Liver (tissue), 9 donors: ENCODE results near the gene GJB5. TPM values are rescaled to one million over a fixed set of nuclear protein-coding genes. Genes with fewer than 3 reads are reported as not detected.
"Not testable (repeated sequence)": the region's sequence is repeated elsewhere in the genome, so short reads cannot be mapped to it uniquely, and the experiment has no call there.

ENCODE experiments used
- DNase-seq: peaks from one replicate; pipeline ENCODE4 v3.0.0-alpha.2; 2017; ENCODE audit warnings: low spot score
- H3K27ac ChIP-seq, 2 donors: one replicate each; pipeline ENCODE4 v1.7.0; 2013; ENCODE audit warnings: inconsistent platforms in 2 of 2, low read length in 2 of 2, control low read depth in 1 of 2, low read depth in 1 of 2, mild to moderate bottlenecking in 1 of 2
- H3K27me3 ChIP-seq, 4 donors: one replicate each; pipeline versions ENCODE4 v1.6.1 to v1.7.0; 2013; ENCODE audit warnings: low read length in 3 of 4, inconsistent platforms in 1 of 4, mild to moderate bottlenecking in 1 of 4, moderate library complexity in 1 of 4; ENCODE audit not compliant: control insufficient read depth in 4 of 4, insufficient read depth in 4 of 4
- H3K36me3 ChIP-seq, 4 donors: one replicate each; pipeline versions ENCODE4 v1.6.1 to v1.7.0; 2013; ENCODE audit warnings: low read length in 3 of 4, mild to moderate bottlenecking in 3 of 4, low read depth in 1 of 4, moderate library complexity in 1 of 4; ENCODE audit not compliant: control insufficient read depth in 4 of 4, insufficient read depth in 3 of 4
- H3K4me1 ChIP-seq, 4 donors: one replicate each; pipeline versions ENCODE4 v1.6.1 to v1.7.0; 2013; ENCODE audit warnings: low read length in 3 of 4, mild to moderate bottlenecking in 3 of 4, moderate library complexity in 1 of 4; ENCODE audit not compliant: control insufficient read depth in 4 of 4, insufficient read depth in 4 of 4
- H3K4me3 ChIP-seq, 3 donors: one replicate each; pipeline versions ENCODE4 v1.6.1 to v1.7.0; 2013; ENCODE audit warnings: low read length in 3 of 3, control low read depth in 1 of 3, low read depth in 1 of 3, mild to moderate bottlenecking in 1 of 3
- H3K9ac ChIP-seq, 2 donors: one replicate each; pipeline ENCODE4 v1.7.0; 2013; ENCODE audit warnings: low read length in 2 of 2, mild to moderate bottlenecking in 2 of 2, moderate library complexity in 2 of 2, control low read depth in 1 of 2, low read depth in 1 of 2
- H3K9me3 ChIP-seq, 4 donors: one replicate each; pipeline versions ENCODE4 v1.6.1 to v1.7.0; 2013; ENCODE audit warnings: low read length in 3 of 4; ENCODE audit not compliant: control insufficient read depth in 4 of 4
- ATF3 ChIP-seq: IDR thresholded peaks from 2 replicates; pipeline ENCODE4 v1.6.1; 2016; ENCODE audit warnings: antibody characterized with exemption
- CTCF ChIP-seq: fragments of 150-350 bp; IDR thresholded peaks from 2 replicates; pipeline ENCODE4 v1.5.1; 2017; ENCODE audit warnings: improper control_type of control experiment, low read depth, low read length; ENCODE audit not compliant: missing input control
- EGR1 ChIP-seq, 2 donors: IDR thresholded peaks; 2 replicates each; pipeline ENCODE4 v1.6.1; 2016 to 2018; ENCODE audit warnings: antibody characterized with exemption in 2 of 2, low read depth in 2 of 2
- FOXA2 ChIP-seq: IDR thresholded peaks from 2 replicates; pipeline ENCODE4 v1.6.1; 2016; ENCODE audit warnings: antibody characterized with exemption
- GABPA ChIP-seq, 2 donors: IDR thresholded peaks in 1 of 2; conservative IDR thresholded peaks in 1 of 2; 2 replicates each; pipeline ENCODE4 v1.6.1; 2016; ENCODE audit warnings: antibody characterized with exemption in 2 of 2, mild to moderate bottlenecking in 1 of 2, moderate library complexity in 1 of 2
- HNF4A ChIP-seq, 2 donors: conservative IDR thresholded peaks; 2 replicates each; pipeline ENCODE4 v1.6.1; 2016; ENCODE audit warnings: antibody characterized with exemption in 2 of 2, mild to moderate bottlenecking in 2 of 2
- HNF4G ChIP-seq: IDR thresholded peaks from 2 replicates; pipeline ENCODE4 v1.6.1; 2016; ENCODE audit warnings: antibody characterized with exemption
- JUND ChIP-seq, 2 donors: IDR thresholded peaks; 2 replicates each; pipeline ENCODE4 v1.6.1; 2016; ENCODE audit warnings: antibody characterized with exemption in 2 of 2
- RAD21 ChIP-seq, 2 donors: IDR thresholded peaks; 2 replicates each; pipeline ENCODE4 v1.6.1; 2016; ENCODE audit warnings: antibody characterized with exemption in 2 of 2, mild to moderate bottlenecking in 2 of 2
- RXRA ChIP-seq, 2 donors: IDR thresholded peaks; 2 replicates each; pipeline ENCODE4 v1.6.1; 2017 to 2018; ENCODE audit warnings: antibody characterized with exemption in 2 of 2, mild to moderate bottlenecking in 1 of 2
- TAF1 ChIP-seq: conservative IDR thresholded peaks from 2 replicates; pipeline ENCODE4 v1.6.1; 2016; ENCODE audit warnings: antibody characterized with exemption, mild to moderate bottlenecking
- YY1 ChIP-seq: IDR thresholded peaks from 2 replicates; pipeline ENCODE4 v1.6.1; 2016; ENCODE audit warnings: antibody characterized with exemption, mild to moderate bottlenecking
- WGBS: extraction: QIAGEN DNeasy Blood & Tissue Kit; methylation state at CpG from one replicate; pipeline ENCODE4 v1.1.7; 2013; 5-methylcytosine and 5-hydroxymethylcytosine counted together
- polyA plus RNA-seq, 2 donors: library from polyadenylated mRNA; stranded (reverse) in 1 of 2; unstranded in 1 of 2; fragments of 200-250 nt in 1 of 2; fragments of >200 nt in 1 of 2; fragmentation: Nextera tagmentation in 1 of 2; extraction: Ambion mirVana in 1 of 2; gene quantifications; one replicate each; pipeline versions ENCODE4 v1.2.1 to v1.2.3, GENCODE V29; 2013 to 2015
- total RNA-seq, 2 donors: library from RNA; depleted of rRNA; stranded (reverse); fragments of >200 nt; gene quantifications; one replicate each; pipeline ENCODE4 v1.2.3, GENCODE V29; 2014
- TF ChIP-seq, protein P1 (sequence below): IDR thresholded peaks from 2 replicates; pipeline ENCODE4 v1.6.1; 2016; ENCODE audit warnings: antibody characterized with exemption
- TF ChIP-seq, protein P2 (sequence below): IDR thresholded peaks from 2 replicates; pipeline ENCODE4 v1.6.1; 2016; ENCODE audit warnings: antibody characterized with exemption
- donor health status: healthy.
- donor health status: healthy.
- donor health status: healthy.
- donor health status: healthy.
- donor health status: healthy.

GJB5 gene
- total and polyA plus RNA-seq, 4 donors: not detected

DNA sequence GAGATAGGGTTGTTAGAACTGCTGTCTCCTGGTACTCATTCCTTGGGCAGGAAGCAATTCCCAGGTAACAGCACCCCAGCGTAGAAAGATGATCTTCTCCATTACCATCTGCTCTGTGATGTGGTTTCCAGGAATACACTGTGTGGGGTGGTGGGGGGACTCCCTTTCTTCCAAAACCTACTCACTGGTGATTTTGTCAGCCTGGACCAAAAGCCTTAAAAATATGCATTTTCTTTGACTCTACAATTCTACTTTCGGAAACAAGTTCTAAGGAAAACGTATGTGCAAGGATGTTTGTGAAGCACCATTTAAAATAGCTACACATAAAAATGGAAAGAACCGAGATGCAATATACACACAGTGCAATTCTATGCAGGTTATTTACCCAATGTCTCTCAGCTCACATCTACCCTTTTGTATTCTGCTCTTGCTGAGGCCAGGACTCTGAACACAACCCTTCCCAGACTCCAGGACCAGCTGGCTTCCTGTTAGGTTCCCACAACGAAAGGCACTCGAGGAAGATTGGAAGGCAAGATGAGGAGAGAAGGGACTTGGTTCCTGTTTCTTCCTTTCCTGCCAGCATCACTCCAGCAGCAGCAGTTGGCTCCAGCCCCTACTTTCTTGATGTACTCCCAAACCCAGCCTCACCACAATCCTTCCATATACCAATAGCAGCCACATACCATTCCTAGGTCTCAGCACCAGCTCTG lies 33.0 kb upstream of the GJB5 start:
- H3K9ac ChIP-seq: no peak overlapping the region
- TF ChIP-seq RAD21 (IDR thresholded peaks at IDR 0.05) (no peak), GABPA (IDR thresholded peaks at IDR 0.05 in 1 of 2, conservative IDR thresholded peaks at IDR 0.05 in 1 of 2) (no peak), TAF1 (no peak), RXRA (IDR thresholded peaks at IDR 0.05) (no peak), CTCF (no peak), FOXA2 (no peak), EGR1 (IDR thresholded peaks at IDR 0.05; ENCODE audit: low read depth in 2 of 2) (no peak)
- H3K4me3 ChIP-seq: no peak overlapping the region
- H3K36me3 ChIP-seq: no peaks in the 10 kb centered on the region
- no peak for DNase-seq
- no peak overlapping the region for H3K27ac ChIP-seq
- no peaks in the 10 kb centered on the region for H3K9me3 ChIP-seq
- WGBS: 77% methylated on average over 6 of the region's 6 CpGs
- H3K4me1 ChIP-seq: no peaks in the 10 kb centered on the region
- H3K27me3 ChIP-seq: no peaks in the 10 kb centered on the region

- Histone ChIP-seq H3K27ac (no peak overlapping the region), H3K9ac (no peak overlapping the region), H3K4me1 (no peaks in the 10 kb centered on the region), H3K36me3 (no peaks in the 10 kb centered on the region), H3K4me3 (no peak overlapping the region), H3K9me3 (no peaks in the 10 kb centered on the region), H3K27me3 (no peaks in the 10 kb centered on the region)
- 77% methylated on average over 6 of the region's 6 CpGs for WGBS
- TF ChIP-seq GABPA (IDR thresholded peaks at IDR 0.05 in 1 of 2, conservative IDR thresholded peaks at IDR 0.05 in 1 of 2): no peak
- TF ChIP-seq, protein P1, sequence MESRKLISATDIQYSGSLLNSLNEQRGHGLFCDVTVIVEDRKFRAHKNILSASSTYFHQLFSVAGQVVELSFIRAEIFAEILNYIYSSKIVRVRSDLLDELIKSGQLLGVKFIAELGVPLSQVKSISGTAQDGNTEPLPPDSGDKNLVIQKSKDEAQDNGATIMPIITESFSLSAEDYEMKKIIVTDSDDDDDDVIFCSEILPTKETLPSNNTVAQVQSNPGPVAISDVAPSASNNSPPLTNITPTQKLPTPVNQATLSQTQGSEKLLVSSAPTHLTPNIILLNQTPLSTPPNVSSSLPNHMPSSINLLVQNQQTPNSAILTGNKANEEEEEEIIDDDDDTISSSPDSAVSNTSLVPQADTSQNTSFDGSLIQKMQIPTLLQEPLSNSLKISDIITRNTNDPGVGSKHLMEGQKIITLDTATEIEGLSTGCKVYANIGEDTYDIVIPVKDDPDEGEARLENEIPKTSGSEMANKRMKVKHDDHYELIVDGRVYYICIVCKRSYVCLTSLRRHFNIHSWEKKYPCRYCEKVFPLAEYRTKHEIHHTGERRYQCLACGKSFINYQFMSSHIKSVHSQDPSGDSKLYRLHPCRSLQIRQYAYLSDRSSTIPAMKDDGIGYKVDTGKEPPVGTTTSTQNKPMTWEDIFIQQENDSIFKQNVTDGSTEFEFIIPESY: no peak
- TF ChIP-seq, protein P2, sequence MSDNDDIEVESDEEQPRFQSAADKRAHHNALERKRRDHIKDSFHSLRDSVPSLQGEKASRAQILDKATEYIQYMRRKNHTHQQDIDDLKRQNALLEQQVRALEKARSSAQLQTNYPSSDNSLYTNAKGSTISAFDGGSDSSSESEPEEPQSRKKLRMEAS: no peak
- no peak for TF ChIP-seq HNF4G
- no peak for TF ChIP-seq FOXA2
- no peak for TF ChIP-seq ATF3
- no peak for TF ChIP-seq RXRA (IDR thresholded peaks at IDR 0.05)
- no peak for TF ChIP-seq JUND (IDR thresholded peaks at IDR 0.05)
- no peak for TF ChIP-seq HNF4A (conservative IDR thresholded peaks at IDR 0.05)
- no peak for TF ChIP-seq TAF1
- no peak for DNase-seq
These were observed 28.0 kb upstream of the GJB5 start for GRCh38 chr1:34726861-34727260.

- H3K27me3 ChIP-seq: no peaks in the 10 kb centered on the region
- no peak for DNase-seq
- H3K36me3 ChIP-seq: no peaks in the 10 kb centered on the region
- H3K4me1 ChIP-seq: no peaks in the 10 kb centered on the region
- 83% methylated on average over 5 of the region's 5 CpGs for WGBS
- TF ChIP-seq, protein P2: no peak
- no peak for TF ChIP-seq YY1
- no peak for TF ChIP-seq TAF1
- TF ChIP-seq HNF4G: no peak
- no peak for TF ChIP-seq FOXA2
- H3K4me3 ChIP-seq: no peak overlapping the region
- H3K9me3 ChIP-seq: no peaks in the 10 kb centered on the region
- H3K9ac ChIP-seq: no peak overlapping the region
- H3K27ac ChIP-seq: no peak overlapping the region
These were observed 24.4 kb upstream of the GJB5 start for GRCh38 chr1:34730485-34730884.

GRCh38 chr1:34732831-34733230 lies 22.0 kb upstream of the GJB5 start:
- not testable (repeated sequence) for H3K4me1 ChIP-seq, H3K9me3 ChIP-seq, DNase-seq, H3K27me3 ChIP-seq, H3K27ac ChIP-seq, H3K36me3 ChIP-seq, H3K9ac ChIP-seq, H3K4me3 ChIP-seq
- WGBS: 71% methylated on average over 7 of the region's 7 CpGs
